HG03432 (cell line): ENCODE data around the gene BMPER.
"Not testable (repeated sequence)": the region's sequence is repeated elsewhere in the genome, so short reads cannot be mapped to it uniquely, and the experiment has no call there.

Experiments used
- ATAC-seq: cut with Tn5 transposase; IDR thresholded peaks from one replicate; pipeline ENCODE4 v1.9.1; 2021; ENCODE audit warnings: mild to moderate bottlenecking, moderate library complexity; ENCODE audit not compliant: unreplicated experiment

Gene BMPER

GRCh38 chr7:34162677-34163076 lies 257.3 kb downstream of the BMPER start:
- ATAC-seq, result no peak

DNA sequence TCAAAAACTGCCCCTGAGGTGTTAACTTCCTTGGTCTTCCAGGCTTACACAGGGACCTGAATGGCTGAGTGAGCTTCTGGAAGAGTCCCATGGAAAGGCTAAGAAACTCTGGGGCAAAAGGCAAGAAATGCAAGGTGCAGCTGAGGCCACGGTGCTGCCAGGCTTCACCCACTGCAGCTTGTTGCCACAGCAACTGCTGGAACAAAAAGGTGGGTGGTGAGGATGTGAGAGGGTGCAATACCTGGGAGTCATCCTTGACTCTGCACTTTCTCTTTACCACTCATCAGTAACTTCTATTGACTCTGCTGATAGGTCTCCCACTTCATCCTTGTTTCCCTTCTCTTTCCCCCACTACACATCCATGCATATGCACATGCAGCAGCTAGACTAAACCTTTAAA lies 258.6 kb downstream of the BMPER start:
- ATAC-seq, result no peak

- ATAC-seq, result no peak
Measured at GRCh38 chr7:34165466-34165865, 260.1 kb downstream of the BMPER start.

DNA sequence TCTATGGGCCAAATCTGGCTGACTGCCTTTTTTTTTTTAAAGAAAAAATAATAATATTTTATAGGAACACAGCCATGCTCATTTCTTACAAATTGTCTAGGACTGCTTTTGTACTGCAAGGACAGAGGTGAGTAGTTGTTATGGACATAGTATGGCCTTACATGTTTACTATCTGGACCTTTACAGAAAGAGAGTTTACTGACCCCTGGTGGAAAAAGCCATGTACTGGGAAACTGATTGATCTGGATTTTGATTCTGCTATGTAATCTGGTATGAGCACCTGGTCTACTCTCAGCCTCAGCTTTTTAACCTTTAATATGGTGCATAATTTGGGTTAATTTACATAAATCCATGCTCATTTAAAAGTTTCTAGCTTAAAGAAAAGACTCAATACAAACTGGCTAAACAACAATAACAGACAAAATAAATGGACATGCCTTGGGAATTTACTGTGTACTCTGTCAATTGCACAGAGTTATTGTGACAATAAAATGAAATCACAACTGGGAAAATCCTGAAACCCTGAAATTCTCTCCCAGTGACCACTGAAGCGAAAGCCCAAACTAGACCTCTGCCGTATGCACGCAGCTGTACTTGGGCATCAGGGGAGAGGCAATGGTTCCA lies 260.7 kb downstream of the BMPER start:
- no peak for ATAC-seq

DNA sequence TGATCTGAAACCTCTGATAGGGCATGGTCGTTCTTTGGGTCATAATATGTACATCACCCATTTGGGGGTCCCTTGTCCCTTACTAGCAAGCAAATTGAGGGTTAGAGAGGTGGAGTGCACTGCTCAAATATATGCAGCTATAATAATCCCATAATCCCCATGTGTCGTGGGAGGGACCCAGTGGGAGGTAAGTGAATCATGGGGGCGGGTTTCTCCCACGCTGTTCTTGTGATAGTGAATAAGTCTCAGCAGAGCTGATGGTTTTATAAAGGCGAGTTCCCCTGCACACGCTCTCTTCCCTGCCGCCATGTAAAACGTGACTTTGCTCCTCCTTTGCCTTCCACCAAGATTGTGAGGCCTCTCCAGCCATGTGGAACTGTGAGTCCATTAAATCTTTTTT lies 262.7 kb downstream of the BMPER start:
- no peak for ATAC-seq

- ATAC-seq, result not testable (repeated sequence)
Measured at GRCh38 chr7:34174688-34175616, 269.6 kb downstream of the BMPER start.

- ATAC-seq, result no peak
Measured at GRCh38 chr7:34175837-34176236, 270.5 kb downstream of the BMPER start.

- ATAC-seq, result no peak
Measured at GRCh38 chr7:34177476-34177875, 272.1 kb downstream of the BMPER start.

- no peak for ATAC-seq
Measured at GRCh38 chr7:34181271-34181958, 276.1 kb downstream of the BMPER start.

DNA sequence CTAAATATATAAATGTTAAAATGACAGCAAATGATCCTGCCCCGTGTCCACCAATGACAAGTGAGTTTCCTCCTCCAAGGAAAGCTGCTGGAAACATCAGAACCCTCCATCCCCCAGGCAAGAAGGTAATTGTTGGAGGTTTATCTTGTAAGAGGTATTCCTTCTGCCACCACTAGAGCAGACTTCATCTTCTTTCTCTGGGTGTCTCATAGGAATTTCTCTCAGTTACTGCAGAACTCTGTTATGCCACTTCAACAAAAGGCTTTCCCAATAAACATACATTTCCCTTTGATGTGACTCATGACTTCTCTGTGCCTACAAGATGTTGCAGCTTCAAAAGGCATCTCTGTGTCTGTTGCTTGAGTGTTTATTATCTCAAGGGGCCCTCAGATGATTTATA lies 279.1 kb downstream of the BMPER start:
- no peak for ATAC-seq

DNA sequence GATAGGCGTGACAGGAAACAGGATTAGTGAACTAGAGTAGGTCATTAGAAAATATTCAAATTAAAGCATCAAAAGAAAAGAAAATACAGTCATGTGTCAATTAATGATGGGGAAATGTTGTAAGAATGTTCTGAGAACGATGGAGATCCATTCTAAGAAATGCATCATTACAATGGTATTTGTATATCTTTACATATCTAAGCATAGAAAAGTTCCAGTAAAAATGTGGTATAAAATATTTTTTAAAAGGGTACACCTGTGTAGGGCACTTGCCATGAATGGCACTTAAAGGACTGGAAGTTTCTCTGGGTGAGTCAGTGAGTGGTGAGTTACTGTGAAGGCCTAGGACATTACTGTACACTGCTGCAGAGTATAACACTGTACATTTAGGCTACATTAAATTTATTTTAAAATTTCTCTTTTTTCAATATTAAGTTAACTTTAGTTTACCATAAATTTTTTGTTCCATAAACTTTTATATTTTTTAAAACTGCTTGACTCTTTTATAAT lies 282.5 kb downstream of the BMPER start:
- ATAC-seq, result no peak

DNA sequence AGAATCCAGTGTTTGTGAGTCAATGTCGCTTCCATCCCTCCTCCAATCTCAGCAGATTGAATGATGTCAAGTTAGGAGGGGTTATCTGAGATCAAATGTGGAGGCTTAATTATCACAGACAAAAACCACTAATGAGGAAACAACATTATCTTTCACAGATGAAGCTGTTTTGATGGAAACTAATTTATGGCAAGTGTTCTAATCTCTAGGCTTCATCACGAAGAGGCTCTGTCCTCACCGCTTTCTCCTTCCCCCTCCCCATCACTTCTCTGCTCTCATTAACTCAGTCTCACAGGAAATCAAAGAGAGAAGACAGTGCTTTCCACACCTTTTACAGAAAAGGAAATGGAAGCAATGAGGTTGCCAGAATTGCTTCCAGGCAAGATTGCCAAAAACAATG lies 283.7 kb downstream of the BMPER start:
- ATAC-seq, result no peak

DNA sequence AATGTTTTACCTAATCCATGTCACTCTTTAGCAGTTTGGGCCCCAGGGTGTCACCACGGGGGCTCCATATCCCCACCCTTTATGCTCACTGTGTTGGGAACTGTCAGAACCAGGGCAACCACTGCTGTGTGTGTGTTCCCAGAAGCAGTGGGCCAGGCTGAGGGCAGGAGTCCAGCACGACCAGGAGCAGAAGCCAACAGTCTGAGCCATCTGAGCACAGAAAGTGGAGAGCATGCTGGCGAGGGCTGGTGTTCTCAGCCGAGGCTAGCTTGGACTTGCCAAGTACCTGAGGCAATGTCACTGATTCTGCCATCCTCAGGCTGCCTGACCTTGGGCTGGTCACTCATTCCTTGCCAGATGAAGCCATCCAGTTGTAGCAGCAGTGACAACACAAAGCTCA lies 285.0 kb downstream of the BMPER start:
- ATAC-seq, result no peak

DNA sequence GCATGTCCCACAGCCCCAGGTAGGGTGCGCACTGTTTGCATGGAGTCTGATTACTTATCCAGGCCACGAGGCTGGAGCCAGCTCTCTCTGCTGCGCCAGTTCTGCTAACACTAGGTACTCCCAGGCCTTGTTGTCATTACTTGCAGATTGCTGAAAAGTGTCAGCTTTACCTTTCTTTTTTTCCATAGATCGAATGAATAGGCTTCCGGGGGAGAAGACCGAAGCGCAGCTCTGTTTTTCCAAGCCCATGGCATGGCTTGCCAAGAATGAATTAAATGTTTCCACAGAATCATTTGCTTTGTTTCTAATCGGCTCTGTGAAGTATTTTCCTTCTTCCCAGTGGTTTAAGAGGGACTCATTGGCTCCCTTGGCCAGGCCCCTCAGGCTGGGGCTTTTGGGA lies 285.8 kb downstream of the BMPER start:
- ATAC-seq, result no peak

DNA sequence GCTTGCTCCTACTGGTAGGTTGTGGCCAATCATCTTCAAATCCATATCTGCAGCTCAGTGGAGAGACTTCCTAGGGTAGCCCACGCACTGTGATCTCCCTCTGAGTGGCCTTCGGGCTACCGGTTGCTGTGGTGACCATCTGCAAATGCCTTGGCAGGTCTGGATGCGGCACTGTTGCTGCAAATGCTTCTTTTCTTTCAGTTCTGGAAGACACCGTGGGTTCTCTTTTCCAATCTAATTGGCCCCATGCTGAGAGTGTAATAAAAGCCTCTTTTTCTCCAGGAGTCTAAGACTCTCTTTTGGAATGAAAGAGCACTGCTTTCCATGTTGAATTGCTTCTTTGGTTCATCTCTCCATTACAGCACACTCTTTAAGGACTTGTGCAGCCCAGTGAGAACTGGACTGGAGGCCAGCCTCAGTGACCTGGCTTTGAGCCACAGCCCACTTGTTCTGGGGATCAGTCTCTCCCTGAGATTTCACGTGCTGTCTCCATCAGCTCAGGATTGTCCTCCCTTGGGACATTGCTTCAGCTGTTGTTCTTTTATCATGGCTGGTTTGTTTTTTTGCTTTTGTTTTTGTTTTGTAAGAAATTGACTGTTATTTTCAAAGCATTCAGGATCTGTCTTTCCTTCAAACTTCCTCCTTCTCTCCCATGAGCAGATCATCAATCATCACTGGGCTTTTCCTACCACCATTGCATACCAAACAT lies 286.6 kb downstream of the BMPER start:
- no peak for ATAC-seq

DNA sequence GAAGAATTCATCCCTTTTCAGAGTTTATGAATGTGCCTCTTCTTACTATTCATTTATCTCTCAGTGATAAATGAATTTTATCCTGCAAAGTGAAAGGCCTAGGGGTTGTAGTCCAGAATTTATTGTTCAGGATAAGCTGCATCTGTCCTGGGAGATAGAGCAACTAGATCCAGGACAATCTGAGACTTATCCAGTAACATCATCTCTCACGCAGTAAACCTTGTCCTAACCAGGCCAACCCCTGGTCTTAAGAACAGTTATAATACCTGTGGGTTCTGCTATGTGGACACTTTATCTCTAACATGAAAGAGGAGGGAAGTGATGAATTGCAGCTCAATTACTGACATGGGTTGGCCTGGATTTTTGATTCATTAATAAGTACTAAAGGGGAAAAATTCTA lies 287.6 kb downstream of the BMPER start:
- ATAC-seq, result no peak

DNA sequence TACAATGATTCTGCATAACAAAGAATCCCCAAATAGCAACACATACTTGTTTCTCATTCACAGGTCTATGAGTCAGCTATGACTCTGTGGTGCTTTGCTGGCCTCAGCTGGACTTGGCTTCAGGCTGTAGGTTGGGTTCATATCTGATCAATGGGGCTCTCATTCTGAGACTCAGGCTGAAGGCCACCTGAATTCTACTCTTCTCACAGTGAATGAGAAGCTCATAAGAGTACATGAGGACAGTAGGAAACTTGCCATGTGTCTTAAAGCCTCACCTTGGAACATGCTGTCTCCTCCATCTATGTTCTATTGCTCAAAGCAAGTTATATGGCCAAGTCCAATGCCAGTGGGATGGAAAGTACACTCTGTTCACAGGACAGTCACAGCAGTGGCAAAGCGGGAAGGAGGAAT lies 292.9 kb downstream of the BMPER start:
- ATAC-seq, result no peak
